ENCODE measurements around the gene NNAT.

- TF ChIP-seq CTCF (conservative IDR thresholded peaks at IDR 0.05; ENCODE audit: low read depth, low read length) = no peak
- TF ChIP-seq EZH2 (IDR thresholded peaks at IDR 0.05; ENCODE audit: borderline replicate concordance, low read depth, low read length, poor library complexity, severe bottlenecking) = no peak
These were observed 16.5 kb downstream of the NNAT start for GRCh38 chr20:37537505-37537904.
